ENCODE measurements around the gene EFCAB13. TPM values are rescaled to one million over a fixed set of nuclear protein-coding genes. Genes with fewer than 3 reads are reported as not detected.

Gene EFCAB13
- total RNA-seq, 6 experiments from 2014 or later, result 0.59 to 1.8 (median 1.2) TPM

- H3K9me3 Mint-ChIP-seq, result no peaks in the 10 kb centered on the region
- H3K4me3 Mint-ChIP-seq, result no peak overlapping the region
- peaks cover 34% of the 10 kb centered on the region for H3K4me1 Mint-ChIP-seq (ENCODE audit: low read depth)
- H3K27me3 Mint-ChIP-seq (ENCODE audit: insufficient read depth), result peaks cover 7% of the 10 kb centered on the region
- H3K36me3 Mint-ChIP-seq (ENCODE audit: low read depth), result peaks cover 12% of the 10 kb centered on the region; the same call in 1 of the 2 replicates
- TF ChIP-seq, protein P1, sequence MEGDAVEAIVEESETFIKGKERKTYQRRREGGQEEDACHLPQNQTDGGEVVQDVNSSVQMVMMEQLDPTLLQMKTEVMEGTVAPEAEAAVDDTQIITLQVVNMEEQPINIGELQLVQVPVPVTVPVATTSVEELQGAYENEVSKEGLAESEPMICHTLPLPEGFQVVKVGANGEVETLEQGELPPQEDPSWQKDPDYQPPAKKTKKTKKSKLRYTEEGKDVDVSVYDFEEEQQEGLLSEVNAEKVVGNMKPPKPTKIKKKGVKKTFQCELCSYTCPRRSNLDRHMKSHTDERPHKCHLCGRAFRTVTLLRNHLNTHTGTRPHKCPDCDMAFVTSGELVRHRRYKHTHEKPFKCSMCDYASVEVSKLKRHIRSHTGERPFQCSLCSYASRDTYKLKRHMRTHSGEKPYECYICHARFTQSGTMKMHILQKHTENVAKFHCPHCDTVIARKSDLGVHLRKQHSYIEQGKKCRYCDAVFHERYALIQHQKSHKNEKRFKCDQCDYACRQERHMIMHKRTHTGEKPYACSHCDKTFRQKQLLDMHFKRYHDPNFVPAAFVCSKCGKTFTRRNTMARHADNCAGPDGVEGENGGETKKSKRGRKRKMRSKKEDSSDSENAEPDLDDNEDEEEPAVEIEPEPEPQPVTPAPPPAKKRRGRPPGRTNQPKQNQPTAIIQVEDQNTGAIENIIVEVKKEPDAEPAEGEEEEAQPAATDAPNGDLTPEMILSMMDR (IDR thresholded peaks at IDR 0.05), result no peak
- no peak for DNase-seq
- H3K27ac Mint-ChIP-seq, result no peak overlapping the region
Observed at GRCh38 chr17:47285003-47285402, 38.8 kb upstream of the EFCAB13 start.

GRCh38 chr17:47286198-47286914, 37.4 kb upstream of the EFCAB13 start:
- Mint-ChIP-seq H3K4me3 (no peak overlapping the region), H3K4me1 (ENCODE audit: low read depth) (peaks cover 24% of the 10 kb centered on the region), H3K27me3 (ENCODE audit: insufficient read depth) (peaks cover 3% of the 10 kb centered on the region; the same call in 1 of the 2 replicates), H3K27ac (no peak overlapping the region), H3K36me3 (ENCODE audit: low read depth) (peaks cover 12% of the 10 kb centered on the region; the same call in 1 of the 2 replicates), H3K9me3 (no peaks in the 10 kb centered on the region)
- TF ChIP-seq, protein P1 (IDR thresholded peaks at IDR 0.05), result no peak
- no peak for DNase-seq

DNA sequence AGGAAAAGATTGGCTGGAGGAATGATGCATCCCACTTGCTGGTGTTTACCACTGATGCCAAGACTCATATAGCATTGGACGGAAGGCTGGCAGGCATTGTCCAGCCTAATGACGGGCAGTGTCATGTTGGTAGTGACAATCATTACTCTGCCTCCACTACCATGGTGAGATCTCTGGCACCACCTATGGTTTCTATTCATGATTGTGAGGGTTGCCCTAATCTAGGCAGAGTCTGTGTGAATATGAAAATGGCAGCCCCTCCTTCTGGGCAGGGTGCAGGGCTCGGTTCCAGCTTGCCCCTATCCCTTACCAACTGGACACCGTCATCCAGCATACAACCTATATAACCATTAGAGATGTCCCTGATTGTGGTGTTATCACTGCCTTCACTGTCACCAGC, 36.7 kb upstream of the EFCAB13 start:
- TF ChIP-seq, protein P1 (IDR thresholded peaks at IDR 0.05), result no peak
- DNase-seq, result no peak
- Mint-ChIP-seq H3K27me3 (ENCODE audit: insufficient read depth) (peaks cover 3% of the 10 kb centered on the region; the same call in 1 of the 2 replicates), H3K9me3 (no peaks in the 10 kb centered on the region), H3K36me3 (ENCODE audit: low read depth) (peaks cover 12% of the 10 kb centered on the region; the same call in 1 of the 2 replicates), H3K4me3 (no peak overlapping the region), H3K27ac (no peak overlapping the region), H3K4me1 (ENCODE audit: low read depth) (peaks cover 24% of the 10 kb centered on the region)

- DNase-seq, result no peak
Observed at GRCh38 chr17:47287639-47288038, 36.1 kb upstream of the EFCAB13 start.

DNA sequence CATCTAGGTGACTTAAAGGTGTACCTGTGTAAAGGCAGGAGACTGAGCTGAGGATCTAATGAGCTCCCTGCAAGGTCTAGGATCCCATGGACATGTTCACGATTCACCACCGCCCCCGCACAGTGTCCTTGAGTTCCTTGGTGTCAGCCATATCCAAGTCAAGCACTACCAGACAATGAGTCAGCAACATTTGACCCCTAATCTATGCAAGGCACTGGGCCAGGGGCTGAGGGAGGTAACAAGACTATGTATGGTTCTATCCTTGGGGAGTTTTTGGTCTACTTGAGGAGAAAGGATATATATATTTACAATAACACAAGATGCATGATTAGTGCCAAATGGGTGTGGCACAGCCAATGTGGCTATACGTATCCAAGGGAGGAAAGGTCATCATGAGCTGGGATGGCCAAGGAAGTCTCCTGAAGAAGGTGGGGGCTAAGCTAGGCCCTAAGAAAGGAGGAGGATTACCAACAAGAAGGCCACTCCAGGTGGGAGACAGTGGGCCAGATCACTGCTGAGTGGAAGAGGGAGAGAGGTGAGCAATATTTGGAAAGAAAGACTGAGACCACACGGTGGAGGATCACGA, 35.1 kb upstream of the EFCAB13 start:
- no peak overlapping the region for H3K27ac Mint-ChIP-seq
- no peak for DNase-seq
- peaks cover 25% of the 10 kb centered on the region for H3K4me1 Mint-ChIP-seq (ENCODE audit: low read depth)
- H3K9me3 Mint-ChIP-seq, result no peaks in the 10 kb centered on the region
- peaks cover 10% of the 10 kb centered on the region for H3K36me3 Mint-ChIP-seq (ENCODE audit: low read depth)
- TF ChIP-seq, protein P1 (IDR thresholded peaks at IDR 0.05), result no peak
- H3K27me3 Mint-ChIP-seq (ENCODE audit: insufficient read depth), result peaks cover 2% of the 10 kb centered on the region; the same call in 1 of the 2 replicates
- no peak overlapping the region for H3K4me3 Mint-ChIP-seq

More at GRCh38 chr17:47287639-47288038, 36.1 kb upstream of the EFCAB13 start:
- TF ChIP-seq, protein P1 (IDR thresholded peaks at IDR 0.05), result no peak
- Mint-ChIP-seq H3K4me3 (no peak overlapping the region), H3K9me3 (no peaks in the 10 kb centered on the region), H3K27me3 (ENCODE audit: insufficient read depth) (peaks cover 3% of the 10 kb centered on the region; the same call in 1 of the 2 replicates), H3K36me3 (ENCODE audit: low read depth) (peaks cover 12% of the 10 kb centered on the region), H3K27ac (no peak overlapping the region), H3K4me1 (ENCODE audit: low read depth) (peaks cover 24% of the 10 kb centered on the region)

Data from HFFc6 (cell line).